Right lobe of liver (tissue), 6 donors: ENCODE data around the gene CAMK2D. TPM values are rescaled to one million over a fixed set of nuclear protein-coding genes. Genes with fewer than 3 reads are reported as not detected.

Experiments used
- ATAC-seq, 4 donors: fragments of 200-7000 bp; cut with Tn5 transposase; one replicate each; pipeline ENCODE4 v1.9.1; 2020; ENCODE audit warnings: mild to moderate bottlenecking in 4 of 4, moderate library complexity in 4 of 4
- DNase-seq, 3 donors: peaks; one replicate each; pipeline ENCODE4 v3.0.0-alpha.2; 2020
- H3K27ac ChIP-seq, 3 donors: fragments of 200-600 bp; one replicate each; pipeline ENCODE4 v1.8.0; 2022
- H3K27me3 ChIP-seq, 2 donors: fragments of 200-600 bp; one replicate each; pipeline ENCODE4 v1.8.0; 2022
- H3K36me3 ChIP-seq, 4 donors: fragments of 200-600 bp; sonication (generic) in 1 of 4; one replicate each; pipeline versions ENCODE4 v1.5.1 to v1.8.0; 2017 to 2022; ENCODE audit warnings: control low read depth in 1 of 4
- H3K4me1 ChIP-seq, 4 donors: fragments of 200-600 bp; sonication (generic) in 1 of 4; one replicate each; pipeline versions ENCODE4 v1.5.1 to v1.8.0; 2017 to 2022; ENCODE audit warnings: control low read depth in 1 of 4
- H3K4me3 ChIP-seq, 3 donors: fragments of 200-600 bp; one replicate each; pipeline ENCODE4 v1.8.0; 2022
- H3K9me3 ChIP-seq, 4 donors: fragments of 200-600 bp; sonication (generic) in 1 of 4; one replicate each; pipeline versions ENCODE4 v1.5.1 to v1.8.0; 2017 to 2022; ENCODE audit warnings: control low read depth in 1 of 4
- POLR2A ChIP-seq: fragments of 450-650 bp; IDR thresholded peaks from one replicate; pipeline ENCODE4 v1.6.1; 2017; ENCODE audit warnings: antibody characterized with exemption, mild to moderate bottlenecking
- WGBS: methylation state at CpG from one replicate; pipeline ENCODE4 v1.1.6; 2018; ENCODE audit warnings: low coverage, low lambda C conversion rate; ENCODE audit not compliant: insufficient coverage; ENCODE audit errors: missing lambda C conversion rate; 5-methylcytosine and 5-hydroxymethylcytosine counted together
- intact Hi-C, 2 donors: fragments of 100-400 bp; cut with DNase I; formaldehyde crosslinking; loops; one replicate each; pipeline versions ENCODE4 v1.11.2 to v1.14.1; 2022
- total RNA-seq, 6 experiments: library from RNA; depleted of rRNA in 2 of 6; stranded (reverse); fragments of >200 nt in 2 of 6; fragmentation: NEBNext Ultra II Directional in 3 of 6; extraction: Animal tissue kit (Norgen Biotek cat#: 25700) in 3 of 6; gene quantifications; one replicate each; pipeline versions ENCODE4 v1.1.0 to v1.2.4, GENCODE V29; 2016 to 2023
- TF ChIP-seq, protein P1 (sequence below), 4 donors: fragments of 200-600 bp in 3 of 4; fragments of 450-650 bp in 1 of 4; IDR thresholded peaks; one replicate each; pipeline versions ENCODE4 v1.5.1 to v1.8.0; 2016 to 2022; ENCODE audit warnings: antibody characterized with exemption in 4 of 4, mild to moderate bottlenecking in 2 of 4
- donor health status: DM: no; HTN: yes; CAD: no.
- donor health status: DM: no; HTN: no; CAD: no.
- donor health status: DM: no; HTN: no; CAD: no.
- donor health status: DM: no; HTN: yes; CAD: no.
- donor health status: DM: no; HTN: yes; CAD: no.

The CAMK2D gene
- total RNA-seq, 6 experiments from 2014 or later, result 17.0 to 30.6 (median 22.6) TPM

GRCh38 chr4:113682730-113683537 is 78.6 kb downstream of the CAMK2D start:
- Histone ChIP-seq H3K36me3 (no peaks in the 10 kb centered on the region), H3K27me3 (no peaks in the 10 kb centered on the region), H3K4me1 (peaks cover 0 to 34% (median 9%) of the 10 kb centered on the region in 4 donors), H3K9me3 (no peaks in the 10 kb centered on the region), H3K4me3 (no peak overlapping the region), H3K27ac (no peak overlapping the region)
- intact Hi-C loops, result no loop called here
- 65% methylated on average over 4 of the region's 4 CpGs for WGBS
- TF ChIP-seq POLR2A, result no peak
- TF ChIP-seq, protein P1, sequence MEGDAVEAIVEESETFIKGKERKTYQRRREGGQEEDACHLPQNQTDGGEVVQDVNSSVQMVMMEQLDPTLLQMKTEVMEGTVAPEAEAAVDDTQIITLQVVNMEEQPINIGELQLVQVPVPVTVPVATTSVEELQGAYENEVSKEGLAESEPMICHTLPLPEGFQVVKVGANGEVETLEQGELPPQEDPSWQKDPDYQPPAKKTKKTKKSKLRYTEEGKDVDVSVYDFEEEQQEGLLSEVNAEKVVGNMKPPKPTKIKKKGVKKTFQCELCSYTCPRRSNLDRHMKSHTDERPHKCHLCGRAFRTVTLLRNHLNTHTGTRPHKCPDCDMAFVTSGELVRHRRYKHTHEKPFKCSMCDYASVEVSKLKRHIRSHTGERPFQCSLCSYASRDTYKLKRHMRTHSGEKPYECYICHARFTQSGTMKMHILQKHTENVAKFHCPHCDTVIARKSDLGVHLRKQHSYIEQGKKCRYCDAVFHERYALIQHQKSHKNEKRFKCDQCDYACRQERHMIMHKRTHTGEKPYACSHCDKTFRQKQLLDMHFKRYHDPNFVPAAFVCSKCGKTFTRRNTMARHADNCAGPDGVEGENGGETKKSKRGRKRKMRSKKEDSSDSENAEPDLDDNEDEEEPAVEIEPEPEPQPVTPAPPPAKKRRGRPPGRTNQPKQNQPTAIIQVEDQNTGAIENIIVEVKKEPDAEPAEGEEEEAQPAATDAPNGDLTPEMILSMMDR (IDR thresholded peaks at IDR 0.05), result no peak
- no peak for ATAC-seq
- DNase-seq, result no peak

- Histone ChIP-seq H3K4me3 (no peak overlapping the region), H3K27ac (no peak overlapping the region), H3K36me3 (no peaks in the 10 kb centered on the region), H3K9me3 (no peaks in the 10 kb centered on the region), H3K4me1 (peaks cover 0 to 21% (median 5%) of the 10 kb centered on the region in 4 donors), H3K27me3 (no peaks in the 10 kb centered on the region)
- intact Hi-C loops, result no loop called here
- ATAC-seq (no peak), DNase-seq (no peak)
- no peak for TF ChIP-seq POLR2A
- TF ChIP-seq, protein P1 (IDR thresholded peaks at IDR 0.05), result no peak
These were observed 82.9 kb downstream of the CAMK2D start for GRCh38 chr4:113678641-113679040.

DNA sequence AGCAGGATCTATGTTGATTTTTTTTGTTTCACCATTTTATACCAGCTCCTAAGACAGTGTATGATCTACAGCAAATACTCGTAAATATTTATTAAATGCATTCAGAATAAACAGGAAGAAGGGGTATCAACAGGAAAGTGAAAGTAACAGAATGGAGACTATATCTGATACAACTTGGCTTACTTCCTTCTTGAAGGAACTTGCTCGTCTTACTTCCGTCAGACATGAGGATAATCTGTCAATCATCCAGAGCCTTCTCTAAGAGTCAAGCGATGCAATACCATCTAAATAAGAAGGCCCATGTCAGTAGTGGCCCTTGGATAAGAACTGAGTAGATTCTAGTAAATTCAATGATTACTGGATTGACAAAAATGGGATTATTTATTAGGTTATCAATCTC is 84.2 kb downstream of the CAMK2D start:
- H3K27me3 ChIP-seq, result no peaks in the 10 kb centered on the region

DNA sequence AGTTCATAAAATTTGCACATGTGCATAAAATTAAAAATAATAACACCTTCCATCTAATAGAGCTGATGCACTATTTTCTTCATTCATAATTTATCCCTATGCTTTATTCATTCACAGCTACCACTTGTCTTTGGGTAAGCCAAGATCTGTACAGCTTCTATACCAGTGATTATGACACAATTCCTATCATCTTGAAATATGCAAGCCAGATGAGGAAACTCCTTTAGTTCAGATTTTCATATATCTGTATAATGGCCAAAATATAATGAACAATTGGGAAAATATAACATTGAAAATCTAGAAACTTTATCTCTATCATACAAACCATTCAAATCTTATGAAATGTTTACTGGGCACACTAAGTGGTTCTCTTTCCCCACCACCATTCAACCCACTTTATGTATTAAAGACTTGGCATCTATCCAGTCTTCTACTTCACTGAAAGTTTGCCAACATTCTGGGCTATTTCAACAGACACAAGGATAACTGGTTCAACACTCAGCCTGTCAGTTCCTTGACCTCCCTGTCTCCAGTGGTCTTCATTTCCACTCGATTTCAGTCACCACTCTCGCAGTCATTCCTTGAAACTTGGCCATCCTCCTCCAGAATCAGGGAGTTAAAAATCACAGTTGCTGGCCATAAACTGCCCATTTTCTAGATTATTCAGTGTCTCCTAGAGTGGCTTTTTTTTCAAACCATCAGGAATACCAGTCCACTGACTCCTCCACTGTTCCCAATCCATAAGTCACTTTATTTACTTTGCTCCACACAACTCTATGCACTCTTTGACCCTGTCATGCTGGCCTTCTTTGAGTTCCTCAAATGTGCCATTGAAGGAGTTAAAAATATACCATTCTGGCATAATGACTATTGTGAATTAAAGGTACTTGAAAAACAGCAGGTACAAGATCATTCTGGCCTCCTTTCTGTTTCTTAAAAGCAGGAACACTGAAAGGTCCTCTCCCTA is 85.5 kb downstream of the CAMK2D start:
- ATAC-seq (peak in 2 of 4 donors; percentile 23 to 84), DNase-seq (no peak)
- 51% methylated on average over 2 of the region's 2 CpGs for WGBS
- Histone ChIP-seq H3K27me3 (no peaks in the 10 kb centered on the region), H3K36me3 (no peaks in the 10 kb centered on the region), H3K27ac (no peak overlapping the region), H3K4me3 (no peak overlapping the region), H3K4me1 (peaks cover 0 to 21% (median 6%) of the 10 kb centered on the region in 4 donors), H3K9me3 (no peaks in the 10 kb centered on the region)
- intact Hi-C loops, result no loop called here
- TF ChIP-seq POLR2A, result no peak
- TF ChIP-seq, protein P1 (IDR thresholded peaks at IDR 0.05), result no peak

More for the DNA sequence above, 84.2 kb downstream of the CAMK2D start:
- DNase-seq (no peak), ATAC-seq (peak in 1 of 4 donors; percentile 44)
- no peaks in the 10 kb centered on the region for H3K9me3 ChIP-seq
- peaks cover 0 to 21% (median 6%) of the 10 kb centered on the region in 4 donors for H3K4me1 ChIP-seq
- H3K4me3 ChIP-seq, result no peak overlapping the region
- intact Hi-C loops, result no loop called here
- TF ChIP-seq, protein P1 (IDR thresholded peaks at IDR 0.05), result no peak
- TF ChIP-seq POLR2A, result no peak
- 48% methylated on average over 4 of the region's 4 CpGs for WGBS
- no peak overlapping the region for H3K27ac ChIP-seq
- no peaks in the 10 kb centered on the region for H3K36me3 ChIP-seq
